Hepatocyte (in vitro differentiated cells): Measurements from ENCODE around the gene ITIH6.

Experiments used
- EZH2 ChIP-seq: fragments of 200-600 bp; sonication (generic); IDR thresholded peaks from 2 replicates; pipeline ENCODE4 v1.6.1; 2016; ENCODE audit warnings: antibody characterized with exemption, mild to moderate bottlenecking, borderline replicate concordance
- TF ChIP-seq, protein P1 (sequence below): fragments of 200-600 bp; sonication (generic); IDR thresholded peaks from 2 replicates; pipeline ENCODE4 v1.5.1; 2016; ENCODE audit warnings: antibody characterized with exemption, mild to moderate bottlenecking; ENCODE audit not compliant: poor library complexity

DNA sequence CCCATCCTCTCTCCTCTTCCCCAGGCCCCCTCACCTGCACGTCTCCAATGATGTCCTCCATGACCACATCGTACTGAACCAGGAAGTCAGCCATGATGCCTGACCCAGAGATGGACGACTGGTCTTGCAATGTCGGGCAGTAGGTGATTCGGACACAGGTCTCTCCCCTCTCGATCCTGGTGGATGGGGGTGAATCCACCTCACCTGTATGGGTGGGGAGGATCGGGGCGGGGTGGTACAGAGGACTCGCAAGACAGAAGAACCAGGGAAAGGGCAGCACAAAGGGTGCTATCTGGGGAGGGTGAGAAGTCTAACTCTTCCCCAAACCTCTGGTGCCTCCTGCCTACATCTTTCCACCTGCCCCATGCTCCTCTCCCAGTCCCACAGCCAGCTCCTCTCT lies 9.6 kb downstream of the ITIH6 start:
- TF ChIP-seq, protein P1, sequence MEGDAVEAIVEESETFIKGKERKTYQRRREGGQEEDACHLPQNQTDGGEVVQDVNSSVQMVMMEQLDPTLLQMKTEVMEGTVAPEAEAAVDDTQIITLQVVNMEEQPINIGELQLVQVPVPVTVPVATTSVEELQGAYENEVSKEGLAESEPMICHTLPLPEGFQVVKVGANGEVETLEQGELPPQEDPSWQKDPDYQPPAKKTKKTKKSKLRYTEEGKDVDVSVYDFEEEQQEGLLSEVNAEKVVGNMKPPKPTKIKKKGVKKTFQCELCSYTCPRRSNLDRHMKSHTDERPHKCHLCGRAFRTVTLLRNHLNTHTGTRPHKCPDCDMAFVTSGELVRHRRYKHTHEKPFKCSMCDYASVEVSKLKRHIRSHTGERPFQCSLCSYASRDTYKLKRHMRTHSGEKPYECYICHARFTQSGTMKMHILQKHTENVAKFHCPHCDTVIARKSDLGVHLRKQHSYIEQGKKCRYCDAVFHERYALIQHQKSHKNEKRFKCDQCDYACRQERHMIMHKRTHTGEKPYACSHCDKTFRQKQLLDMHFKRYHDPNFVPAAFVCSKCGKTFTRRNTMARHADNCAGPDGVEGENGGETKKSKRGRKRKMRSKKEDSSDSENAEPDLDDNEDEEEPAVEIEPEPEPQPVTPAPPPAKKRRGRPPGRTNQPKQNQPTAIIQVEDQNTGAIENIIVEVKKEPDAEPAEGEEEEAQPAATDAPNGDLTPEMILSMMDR, result no peak
- TF ChIP-seq EZH2, result no peak
